Kidney epithelial cell (primary cell): ENCODE measurements around the gene APBA1. TPM values are rescaled to one million over a fixed set of nuclear protein-coding genes. Genes with fewer than 3 reads are reported as not detected.
A peak's percentile ranks its signal among the peaks of the same experiment; 100 is the strongest.

Experiments used
- DNase-seq: peaks from one replicate; pipeline ENCODE4 v3.0.0-alpha.2; 2010; ENCODE audit warnings: low read depth
- H3K27me3 ChIP-seq: 2 replicates; pipeline ENCODE4 v1.6.0; 2011; ENCODE audit warnings: low read length; ENCODE audit not compliant: control insufficient read depth, insufficient read depth
- H3K36me3 ChIP-seq: 2 replicates; pipeline ENCODE4 v1.5.1; 2011; ENCODE audit warnings: low read length; ENCODE audit not compliant: control insufficient read depth, insufficient read depth
- H3K4me3 ChIP-seq: 2 replicates; pipeline ENCODE4 v1.5.1; 2011; ENCODE audit warnings: low read depth, mild to moderate bottlenecking, control low read depth, low read length
- CTCF ChIP-seq: IDR thresholded peaks from 2 replicates; pipeline ENCODE4 v1.5.1; 2011; ENCODE audit warnings: mild to moderate bottlenecking, moderate library complexity, low read length, control low read depth, inconsistent platforms; ENCODE audit not compliant: insufficient read depth, poor library complexity, severe bottlenecking
- total RNA-seq: library from RNA; depleted of rRNA; stranded (reverse); fragments of >200 nt; gene quantifications from 2 replicates; pipeline ENCODE4 v1.2.3, GENCODE V29; 2015

Gene APBA1
- total RNA-seq, 1 donor from 2014 or later, result 1.1 TPM

GRCh38 chr9:69579032-69579758 is 93.0 kb downstream of the APBA1 start:
- DNase-seq, result no peak
- H3K4me3 ChIP-seq, result no peak overlapping the region
- no peak for TF ChIP-seq CTCF
- H3K27me3 ChIP-seq, result no peaks in the 10 kb centered on the region
- H3K36me3 ChIP-seq, result no peaks in the 10 kb centered on the region

GRCh38 chr9:69578026-69578425 is 94.1 kb downstream of the APBA1 start:
- no peak for TF ChIP-seq CTCF
- Histone ChIP-seq H3K36me3 (no peaks in the 10 kb centered on the region), H3K4me3 (no peak overlapping the region), H3K27me3 (no peaks in the 10 kb centered on the region)
- DNase-seq, result no peak

GRCh38 chr9:69577123-69577522 is 95.0 kb downstream of the APBA1 start:
- TF ChIP-seq CTCF, result no peak
- DNase-seq, result no peak
- no peaks in the 10 kb centered on the region for H3K27me3 ChIP-seq
- H3K4me3 ChIP-seq, result no peak overlapping the region
- no peaks in the 10 kb centered on the region for H3K36me3 ChIP-seq

GRCh38 chr9:69574057-69574456 is 98.1 kb downstream of the APBA1 start:
- Histone ChIP-seq H3K36me3 (no peaks in the 10 kb centered on the region), H3K27me3 (no peaks in the 10 kb centered on the region), H3K4me3 (no peak overlapping the region)
- no peak for DNase-seq
- TF ChIP-seq CTCF, result no peak

GRCh38 chr9:69573651-69574050 is 98.5 kb downstream of the APBA1 start:
- peak; percentile 35 for DNase-seq
- Histone ChIP-seq H3K36me3 (no peaks in the 10 kb centered on the region), H3K27me3 (no peaks in the 10 kb centered on the region), H3K4me3 (no peak overlapping the region)
- TF ChIP-seq CTCF, result no peak

GRCh38 chr9:69572611-69573010 is 99.6 kb downstream of the APBA1 start:
- no peak for DNase-seq
- H3K27me3 ChIP-seq, result no peaks in the 10 kb centered on the region
- H3K4me3 ChIP-seq, result no peak overlapping the region
- no peak for TF ChIP-seq CTCF
- H3K36me3 ChIP-seq, result no peaks in the 10 kb centered on the region
